Non-pigmented ciliary epithelial cell (primary cell): ENCODE data around the gene DNAJA3.

Experiments
- DNase-seq: peaks from one replicate; pipeline ENCODE4 v3.0.0-alpha.2; 2010; ENCODE audit warnings: low read depth

Gene DNAJA3

DNA sequence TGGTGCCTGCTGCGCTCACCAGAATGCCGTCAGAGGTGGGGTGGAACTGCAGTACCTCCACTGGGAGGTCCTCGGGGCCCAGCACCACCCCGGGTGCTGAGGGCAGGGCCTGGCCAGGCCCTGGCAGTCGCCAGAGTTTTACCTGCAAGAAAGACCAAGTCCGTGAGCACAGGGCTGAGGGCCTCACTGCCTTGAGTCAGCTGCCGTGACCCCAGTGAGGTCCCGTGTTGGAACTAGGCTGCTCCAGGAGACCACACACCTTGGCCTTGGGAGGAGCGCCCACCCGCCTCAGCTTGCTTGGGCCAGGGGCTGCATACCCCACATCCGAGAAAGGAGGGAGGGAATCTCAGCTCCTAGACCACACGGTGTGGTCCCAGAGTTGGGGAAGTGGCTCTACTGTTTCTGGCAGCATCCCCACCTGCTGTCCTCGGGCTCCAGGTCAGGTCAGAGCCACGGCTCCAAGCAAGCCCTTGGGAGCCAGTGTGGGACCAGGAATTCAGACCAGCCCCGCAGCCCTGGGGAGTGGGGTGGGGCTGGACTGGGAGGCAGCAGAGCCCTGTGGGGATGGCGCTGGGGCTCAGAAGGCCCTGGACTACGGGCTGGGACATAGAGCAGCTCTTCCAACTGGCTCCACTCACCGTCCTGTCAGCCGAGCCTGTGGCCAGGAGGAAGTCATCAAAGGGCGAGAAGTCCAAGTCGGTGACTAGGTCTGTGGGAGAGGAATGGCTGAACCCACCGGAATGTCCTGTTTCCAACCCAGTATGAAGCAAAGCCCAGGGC lies 17.9 kb upstream of the DNAJA3 start:
- no peak for DNase-seq

- no peak for DNase-seq
Measured at GRCh38 chr16:4408323-4408690, 17.4 kb upstream of the DNAJA3 start.

- no peak for DNase-seq
Measured at GRCh38 chr16:4409081-4409932, 16.4 kb upstream of the DNAJA3 start.

GRCh38 chr16:4410335-4411075 lies 15.2 kb upstream of the DNAJA3 start:
- DNase-seq = peak; percentile 53

DNA sequence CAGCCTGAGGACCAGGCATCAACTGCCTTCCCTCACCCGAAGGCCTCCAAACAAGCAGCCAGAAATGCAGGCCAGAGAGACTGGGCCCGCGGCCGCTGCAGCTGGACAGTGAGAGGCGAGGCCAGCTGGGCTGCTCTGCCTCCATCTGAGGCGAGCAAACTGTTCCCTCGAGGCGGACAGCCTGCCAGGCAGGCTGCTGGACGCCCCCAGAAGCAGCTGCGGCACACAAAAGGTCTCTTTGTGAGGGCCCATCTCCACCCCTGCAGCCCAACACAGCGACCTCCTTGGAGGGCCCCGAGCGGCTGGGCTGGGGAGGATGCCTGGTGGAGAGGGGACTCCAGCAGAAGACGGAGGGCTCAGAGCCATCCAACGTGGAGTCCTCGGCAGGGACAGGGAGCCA lies 14.0 kb upstream of the DNAJA3 start:
- no peak for DNase-seq

DNA sequence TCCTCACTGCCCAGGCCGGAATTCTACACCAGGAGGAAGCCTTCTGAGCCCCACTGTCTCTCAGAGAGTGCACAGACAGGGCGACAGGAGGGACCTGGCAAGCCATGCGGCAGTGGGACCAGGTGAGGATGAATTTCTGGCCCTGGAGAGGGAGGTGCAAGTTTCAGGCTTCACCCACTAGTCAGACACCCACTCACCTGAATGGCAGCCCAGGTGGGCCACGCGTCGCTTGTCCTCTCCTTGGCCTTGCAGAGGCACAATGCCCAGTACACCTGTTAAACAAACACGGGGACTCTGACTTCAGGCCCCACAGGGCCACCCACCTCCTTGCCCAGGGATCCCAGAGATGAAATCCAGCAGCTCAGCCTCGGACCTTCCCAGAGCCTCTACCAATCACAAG lies 13.5 kb upstream of the DNAJA3 start:
- DNase-seq = no peak

GRCh38 chr16:4412854-4413253 lies 12.8 kb upstream of the DNAJA3 start:
- no peak for DNase-seq

GRCh38 chr16:4414187-4414917 lies 11.3 kb upstream of the DNAJA3 start:
- DNase-seq = no peak

DNA sequence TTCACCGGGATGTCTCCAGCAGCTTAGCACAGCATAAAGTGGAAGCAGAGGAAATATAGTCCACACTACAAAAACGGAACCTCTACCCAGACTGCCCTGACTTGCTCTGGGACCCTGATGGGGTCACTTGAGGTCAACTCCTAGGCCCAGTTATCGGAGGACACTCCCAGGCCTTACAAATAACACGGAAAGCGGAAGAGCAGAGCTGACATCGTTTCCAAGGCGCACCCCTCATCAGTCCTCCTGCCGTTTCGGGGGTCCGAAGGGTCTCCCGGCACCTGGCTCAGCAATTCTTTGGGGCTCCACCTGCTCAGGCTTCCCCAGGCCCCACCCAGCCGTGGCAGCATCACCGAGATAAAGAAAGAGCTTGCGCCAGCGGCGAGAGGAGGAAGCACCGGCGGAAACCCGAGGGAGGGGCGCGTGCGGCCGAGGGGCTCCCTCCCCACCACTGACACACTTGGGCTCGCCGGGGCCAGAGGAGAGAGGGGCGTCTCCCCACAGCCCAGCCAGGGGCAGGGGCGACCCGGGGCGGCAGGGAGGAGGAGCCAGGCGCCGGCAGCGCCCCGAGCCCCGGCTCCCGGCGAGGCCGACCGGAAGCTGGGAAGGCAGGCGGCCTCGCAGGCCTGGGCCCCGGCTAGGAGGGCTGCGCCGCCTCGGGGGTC lies 10.0 kb upstream of the DNAJA3 start:
- no peak for DNase-seq

DNA sequence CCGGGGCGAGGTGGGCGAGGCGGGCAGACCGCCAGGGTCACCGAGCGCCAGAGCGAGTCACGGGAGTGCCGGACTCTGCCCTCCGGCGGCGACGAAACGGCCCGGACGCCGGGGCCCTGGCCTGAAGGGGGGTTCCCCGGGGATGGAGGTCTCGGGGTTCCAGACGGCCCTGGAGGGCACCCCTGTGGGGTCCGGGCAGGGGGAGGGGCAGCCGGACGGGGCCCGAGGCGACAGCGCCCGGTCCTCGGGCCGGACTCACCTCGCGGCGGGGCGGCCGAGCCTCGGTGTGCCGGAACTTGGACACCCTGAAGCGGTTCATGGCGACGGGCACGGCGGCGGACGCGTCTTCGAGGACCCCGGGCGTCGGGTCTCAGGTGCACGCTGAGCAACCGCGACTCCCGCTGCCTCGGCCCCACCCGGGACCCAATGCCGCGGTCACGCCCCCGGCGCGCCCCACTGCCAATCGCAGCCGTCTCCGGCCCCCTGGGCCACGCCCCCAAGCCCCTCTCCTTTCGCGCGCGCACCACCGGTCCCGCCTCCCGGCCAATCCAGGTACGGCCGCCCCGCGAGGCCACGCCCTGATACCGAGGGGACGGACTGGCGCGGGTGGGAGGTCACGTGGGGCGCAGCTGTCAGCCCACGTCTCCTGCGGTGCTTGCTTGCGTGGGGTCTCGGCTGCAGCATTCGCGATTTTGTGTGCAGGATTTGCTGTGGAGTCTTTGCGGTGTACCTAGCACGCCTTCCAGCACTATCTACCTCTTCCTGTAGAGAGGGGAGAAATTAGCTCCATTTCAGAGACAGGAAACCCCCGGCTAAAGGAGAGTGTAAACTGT lies 9.3 kb upstream of the DNAJA3 start, which contains the start of gene CORO7:
TSS of gene CORO7 (minus strand) at position 397 of the 833 bp plus-strand sequence. CDS start at position 319, 78 bp downstream.
- no peak for DNase-seq

GRCh38 chr16:4419402-4419959 lies 6.2 kb upstream of the DNAJA3 start:
- DNase-seq = no peak

- no peak for DNase-seq
Measured at GRCh38 chr16:4420505-4421105, 5.1 kb upstream of the DNAJA3 start.

DNA sequence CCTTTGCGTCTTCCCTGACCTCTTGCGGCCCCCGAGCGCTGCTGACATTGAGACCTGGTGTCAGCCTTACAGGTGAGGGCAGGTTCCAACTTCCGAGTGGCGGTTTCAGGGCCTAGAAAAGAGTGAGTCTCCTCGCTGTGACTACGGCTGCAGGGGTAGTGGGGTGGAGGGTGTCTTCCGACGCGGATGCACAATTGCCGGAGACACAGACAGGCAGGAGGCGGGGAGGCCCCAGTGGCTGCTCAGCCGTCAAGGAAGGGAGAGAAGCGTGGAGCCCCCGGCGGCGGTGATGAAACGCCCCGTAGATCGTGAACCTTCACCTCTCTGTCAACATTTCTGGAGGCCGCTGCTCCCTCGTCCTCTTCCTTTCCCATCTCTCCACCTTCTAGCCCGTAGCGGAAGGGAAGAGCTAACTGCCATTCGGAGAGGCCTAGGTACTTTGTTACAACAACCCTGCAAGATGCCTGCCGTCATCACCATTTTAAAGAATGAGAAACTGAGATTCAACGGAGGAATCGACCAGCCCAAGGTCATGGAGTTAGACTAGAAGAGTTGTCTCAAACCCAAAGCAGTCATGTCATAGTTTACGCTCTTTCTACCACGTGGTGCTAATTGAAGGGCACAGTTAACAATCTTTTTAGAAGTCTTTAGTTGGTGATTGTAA lies 485 bp downstream of the DNAJA3 start:
- no peak for DNase-seq

- no peak for DNase-seq
Measured at GRCh38 chr16:4426722-4427372, 1.2 kb downstream of the DNAJA3 start.

- no peak for DNase-seq
Measured at GRCh38 chr16:4428500-4428899, 2.8 kb downstream of the DNAJA3 start.

DNA sequence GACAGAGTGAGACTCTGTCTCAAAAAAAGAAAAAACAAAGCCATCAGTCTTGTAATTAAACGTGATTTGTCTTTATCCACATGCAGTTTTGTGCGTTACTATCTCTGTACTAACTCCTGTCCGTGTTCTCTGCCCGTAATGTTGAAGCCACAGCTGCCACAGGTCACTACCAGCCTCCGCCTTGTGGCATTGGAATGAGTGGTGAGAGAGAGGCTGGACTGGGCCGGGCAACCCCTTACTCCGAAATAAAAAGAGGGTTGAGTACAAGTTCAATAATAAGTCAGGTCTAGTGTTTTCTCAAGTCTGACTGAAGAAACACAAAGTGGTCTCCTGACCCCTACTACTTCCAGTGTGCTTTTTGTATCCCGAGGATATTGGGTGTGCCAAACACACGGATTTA lies 5.4 kb downstream of the DNAJA3 start:
- no peak for DNase-seq

DNA sequence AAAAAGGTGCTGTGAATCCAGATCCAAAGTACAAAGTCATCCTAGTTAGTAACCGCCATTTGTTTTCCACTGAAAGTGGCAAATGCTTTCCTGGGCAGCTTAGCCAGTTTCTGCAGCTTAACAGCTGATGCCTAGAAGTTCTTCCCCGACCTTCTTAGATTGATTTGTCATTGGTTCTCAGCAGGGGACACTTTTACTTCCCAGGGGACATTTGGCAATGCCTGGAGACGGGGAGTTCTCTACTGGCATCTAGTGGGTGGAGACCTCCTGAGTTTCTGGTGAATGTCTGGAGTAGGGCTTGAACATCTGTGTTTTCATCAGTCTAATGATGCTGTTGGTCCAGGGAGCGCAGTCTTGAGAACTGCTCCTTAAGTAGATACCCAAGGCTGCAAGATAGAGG lies 7.6 kb downstream of the DNAJA3 start:
- no peak for DNase-seq

- no peak for DNase-seq
Measured at GRCh38 chr16:4433914-4434787, 8.5 kb downstream of the DNAJA3 start.
